Pancreas (tissue), 10 donors: Measurements from ENCODE around the gene MEGF6. TPM values are rescaled to one million over a fixed set of nuclear protein-coding genes. Genes with fewer than 3 reads are reported as not detected.
A peak's percentile ranks its signal among the peaks of the same experiment; 100 is the strongest.

ENCODE experiments used
- ATAC-seq, 4 donors: fragments of 200-7000 bp; cut with Tn5 transposase; one replicate each; pipeline versions ENCODE4 v1.8.0 to v1.9.1; 2020; ENCODE audit warnings: mild to moderate bottlenecking in 4 of 4, moderate library complexity in 4 of 4
- DNase-seq, 6 donors: peaks; one replicate each; pipeline ENCODE4 v3.0.0-alpha.2; 2020
- FAIRE-seq: peaks from 2 replicates; lab custom pipeline; 2012; peaks lifted over from hg19 to GRCh38; lab: Jason Lieb, UNC
- H3K27ac ChIP-seq, 4 donors: fragments of 200-600 bp; sonication (generic); 1 replicate in 3 of 4; 2 replicates in 1 of 4; pipeline versions ENCODE4 v1.5.0 to v1.8.0; 2020
- H3K27me3 ChIP-seq, 4 donors: fragments of 200-600 bp; one replicate each; pipeline ENCODE4 v1.8.0; 2021
- H3K36me3 ChIP-seq, 3 donors: fragments of 200-600 bp; sonication (generic) in 1 of 3; one replicate each; pipeline versions ENCODE4 v1.5.0 to v1.8.0; 2020 to 2021
- H3K4me1 ChIP-seq, 3 donors: fragments of 200-600 bp; one replicate each; pipeline ENCODE4 v1.8.0; 2021
- H3K4me3 ChIP-seq, 4 donors: fragments of 200-600 bp; sonication (generic) in 2 of 4; one replicate each; pipeline versions ENCODE4 v1.5.0 to v1.8.0; 2020 to 2021
- H3K9me3 ChIP-seq, 4 donors: fragments of 200-600 bp; one replicate each; pipeline ENCODE4 v1.8.0; 2021
- CTCF ChIP-seq, 4 donors: fragments of 200-600 bp; sonication (generic) in 3 of 4; IDR thresholded peaks; one replicate each; pipeline versions ENCODE4 v1.5.0 to v1.8.0; 2021; ENCODE audit warnings: antibody characterized with exemption in 4 of 4
- WGBS, 2 donors: extraction: QIAGEN DNeasy Blood & Tissue Kit; methylation state at CpG; one replicate each; pipeline ENCODE4 v1.1.7; 2013; 5-methylcytosine and 5-hydroxymethylcytosine counted together
- intact Hi-C, 3 donors: fragments of 100-400 bp; cut with DNase I; formaldehyde crosslinking; loops; one replicate each; pipeline versions ENCODE4 v1.11.1 to v1.14.2; 2022
- polyA plus RNA-seq, 2 donors: library from polyadenylated mRNA; stranded (reverse); fragments of 200-250 nt; gene quantifications; one replicate each; pipeline ENCODE4 v1.2.3, GENCODE V29; 2013
- total RNA-seq, 6 donors: library from RNA; stranded (reverse); fragmentation: NEBNext Ultra II Directional in 4 of 6; extraction: Animal tissue kit (Norgen Biotek cat#: 25700) in 4 of 6; gene quantifications; one replicate each; pipeline versions ENCODE4 v1.2.1 to v1.2.4, GENCODE V29; 2021 to 2023
- donor health status: healthy with polysubstance abuse.
- donor health status: DM: no; HTN: no; CAD: no; lungs with moderate emphysema.
- donor health status: DM: no; HTN: no; CAD: no.
- donor health status: control.
- donor health status: control.
- donor health status: Bipolar disorder and iron deficiency.
- donor health status: DM: yes; HTN: yes; CAD: no.
- donor health status: DM: no; HTN: no; CAD: no.
- donor health status: DM: no; HTN: no; CAD: no.
- donor health status: DM: yes; HTN: yes; CAD: no.

The MEGF6 gene
- total and polyA plus RNA-seq, 8 donors, result 2.6 to 20.0 (median 8.4) TPM

- WGBS, 2 donors, result 31 to 38% methylated on average over 38 to 41 of the region's 41 CpGs
- Histone ChIP-seq H3K27me3 (no peaks in the 10 kb centered on the region), H3K4me1 (no peaks in the 10 kb centered on the region), H3K9me3 (no peaks in the 10 kb centered on the region), H3K27ac (no peak overlapping the region), H3K36me3 (no peaks in the 10 kb centered on the region), H3K4me3 (no peak overlapping the region)
- intact Hi-C loops, result loop anchor here (2.0 to 10.0 kb wide), 4 partner anchors 123 to 231 kb away; no protein-coding TSS in a partner anchor
- peak; percentile 77 to 97 (median 92) for ATAC-seq
- no peak for FAIRE-seq
- DNase-seq, result peak in 5 of 6 donors; percentile 57 to 93 (median 79)
- TF ChIP-seq CTCF (IDR thresholded peaks at IDR 0.05), result peak; percentile 100
These were observed 119.7 kb downstream of the MEGF6 start for GRCh38 chr1:3491291-3492246.

- intact Hi-C loops, result loop anchor here (2.0 to 10.0 kb wide), 4 partner anchors 125 to 232 kb away; no protein-coding TSS in a partner anchor
- no peak overlapping the region for H3K27ac ChIP-seq
- DNase-seq (no peak), ATAC-seq (no peak), FAIRE-seq (no peak)
- H3K9me3 ChIP-seq, result no peaks in the 10 kb centered on the region
- H3K36me3 ChIP-seq, result no peaks in the 10 kb centered on the region
- WGBS, 2 donors, result 71 to 84% methylated on average over 17 to 23 of the region's 23 CpGs
- no peaks in the 10 kb centered on the region for H3K27me3 ChIP-seq
- no peak overlapping the region for H3K4me3 ChIP-seq
- H3K4me1 ChIP-seq, result no peaks in the 10 kb centered on the region
- TF ChIP-seq CTCF (IDR thresholded peaks at IDR 0.05), result no peak
These were observed 121.1 kb downstream of the MEGF6 start for GRCh38 chr1:3490046-3490745.

- H3K27me3 ChIP-seq, result no peaks in the 10 kb centered on the region
- no peak overlapping the region for H3K27ac ChIP-seq
- no peaks in the 10 kb centered on the region for H3K4me1 ChIP-seq
- H3K4me3 ChIP-seq, result no peak overlapping the region
- intact Hi-C loops, result loop anchor here in 1 of 3 donors (2.0 kb wide), 1 partner anchor 134 kb away; no protein-coding TSS in a partner anchor
- H3K9me3 ChIP-seq, result no peaks in the 10 kb centered on the region
- DNase-seq, result no peak
- WGBS, 2 donors, result 87 to 91% methylated on average over 4 of the region's 4 CpGs
- H3K36me3 ChIP-seq, result no peaks in the 10 kb centered on the region
- no peak for TF ChIP-seq CTCF (IDR thresholded peaks at IDR 0.05)
- ATAC-seq, result no peak
- FAIRE-seq, result no peak
These were observed 122.9 kb downstream of the MEGF6 start for GRCh38 chr1:3488432-3488831.

GRCh38 chr1:3485016-3485415 lies 126.3 kb downstream of the MEGF6 start:
- no peaks in the 10 kb centered on the region for H3K36me3 ChIP-seq
- no peaks in the 10 kb centered on the region for H3K9me3 ChIP-seq
- no peak for ATAC-seq
- no peak overlapping the region for H3K27ac ChIP-seq
- intact Hi-C loops, result no loop called here
- no peak for DNase-seq
- no peaks in the 10 kb centered on the region for H3K27me3 ChIP-seq
- WGBS, 2 donors, result 83 to 91% methylated on average over 14 of the region's 14 CpGs
- TF ChIP-seq CTCF (IDR thresholded peaks at IDR 0.05), result no peak
- no peaks in the 10 kb centered on the region for H3K4me1 ChIP-seq
- H3K4me3 ChIP-seq, result no peak overlapping the region
- FAIRE-seq, result no peak
